ENCODE measurements around the gene SMARCA4.

GRCh38 chr19:11064831-11065303 lies 104.0 kb downstream of the SMARCA4 start:
- TF ChIP-seq ZFX (IDR thresholded peaks at IDR 0.05) (no peak), CTCF (conservative IDR thresholded peaks at IDR 0.05) (no peak)

All from C4-2B (cell line).